K562 (cell line): ENCODE data around the gene CREB3L4. TPM values are rescaled to one million over a fixed set of nuclear protein-coding genes. Genes with fewer than 3 reads are reported as not detected.

Experiments
- HBP1 ChIP-seq: fragments of 450-650 bp; formaldehyde crosslinking; IDR thresholded peaks from 2 replicates; pipeline ENCODE4 v1.4.0; 2022; ENCODE audit warnings: missing genetic modification characterization
- HIVEP1 ChIP-seq: fragments of 250-450 bp; sonication (Bioruptor Pico); IDR thresholded peaks from 2 replicates; pipeline ENCODE4 v1.4.0; 2020; ENCODE audit warnings: mild to moderate bottlenecking
- MLLT1 ChIP-seq, 2 experiments: fragments of 450-650 bp; IDR thresholded peaks; 2 replicates each; pipeline ENCODE4 v1.6.1; 2016
- NCOA1 ChIP-seq: fragments of 450-650 bp; IDR thresholded peaks from 2 replicates; pipeline ENCODE4 v1.6.1; 2016; ENCODE audit warnings: low read depth
- NKRF ChIP-seq: fragments of 450-650 bp; IDR thresholded peaks from 2 replicates; pipeline ENCODE4 v1.6.1; 2016; ENCODE audit warnings: borderline replicate concordance
- TEAD2 ChIP-seq: fragments of 450-650 bp; IDR thresholded peaks from 2 replicates; pipeline ENCODE4 v1.6.1; 2016; ENCODE audit warnings: missing genetic modification characterization, control low read depth, missing compliant biosample characterization
- ZFX ChIP-seq: sonication (generic); formaldehyde crosslinking; IDR thresholded peaks from 2 replicates; pipeline ENCODE4 v1.8.0; 2022; ENCODE audit warnings: mild to moderate bottlenecking, missing genetic modification reagents, moderate library complexity
- polyA plus RNA-seq, 8 experiments: library from polyadenylated mRNA; depleted of rRNA in 4 of 8; stranded (reverse) in 5 of 8; unstranded in 3 of 8; fragments of >200 nt; fragmentation: Nextera tagmentation in 2 of 8; fragmentation: Illumina TruSeq in 1 of 8; extraction: Ambion mirVana in 2 of 8; extraction: Trizol in 1 of 8; gene quantifications; 2 replicates each; pipeline versions ENCODE4 v1.2.1 to v1.2.3, GENCODE V29; 2011 to 2014; ENCODE audit warnings: inconsistent platforms in 1 of 8, missing spikeins in 1 of 8
- total RNA-seq, 7 experiments: library from RNA; depleted of rRNA in 6 of 7; stranded (reverse); fragments of >200 nt in 6 of 7; fragmentation: Illumina TruSeq in 2 of 7; extraction: Trizol in 2 of 7; gene quantifications; 2 replicates each; pipeline versions ENCODE4 v1.2.1 to v1.2.3, GENCODE V29; 2011 to 2021; ENCODE audit warnings: low replicate concordance in 1 of 7

The CREB3L4 gene
- total and polyA plus RNA-seq, 9 of the 15 experiments (the other 6 are each of a cell fraction or from before 2014, with no cell fraction given): 9.9 to 18.6 (median 13.9) TPM

GRCh38 chr1:153985941-153986761, 18.4 kb downstream of the CREB3L4 start, which contains the start of gene RAB13 (continued):
- TF ChIP-seq MLLT1 (IDR thresholded peaks at IDR 0.05) (0 out of 4 replicates have a peak, but pooled peaks of 1 of the 2 experiments have one; percentile 40), NCOA1 (no peak), NKRF (peak; percentile 9; the same call in 1 of the 2 replicates), ZFX (CRISPR knock-in tag) (peak; percentile 47), HIVEP1 (CRISPR knock-in tag) (no peak), HBP1 (CRISPR knock-in tag) (0 out of 2 replicates have a peak, but pooled peaks have one; percentile 6), TEAD2 (tag) (no peak)
- TF ChIP-seq, all 486 proteins: peak for 23
